DMS 273 (cell line): Measurements from ENCODE around the gene KCTD13.
"Not testable (repeated sequence)": the region's sequence is repeated elsewhere in the genome, so short reads cannot be mapped to it uniquely, and the experiment has no call there.

ENCODE experiments used
- DNase-seq: peaks from one replicate; lab custom pipeline; 2025; ENCODE audit not compliant: unreplicated experiment; lab: John Stamatoyannopoulos, UW

KCTD13 gene

DNA sequence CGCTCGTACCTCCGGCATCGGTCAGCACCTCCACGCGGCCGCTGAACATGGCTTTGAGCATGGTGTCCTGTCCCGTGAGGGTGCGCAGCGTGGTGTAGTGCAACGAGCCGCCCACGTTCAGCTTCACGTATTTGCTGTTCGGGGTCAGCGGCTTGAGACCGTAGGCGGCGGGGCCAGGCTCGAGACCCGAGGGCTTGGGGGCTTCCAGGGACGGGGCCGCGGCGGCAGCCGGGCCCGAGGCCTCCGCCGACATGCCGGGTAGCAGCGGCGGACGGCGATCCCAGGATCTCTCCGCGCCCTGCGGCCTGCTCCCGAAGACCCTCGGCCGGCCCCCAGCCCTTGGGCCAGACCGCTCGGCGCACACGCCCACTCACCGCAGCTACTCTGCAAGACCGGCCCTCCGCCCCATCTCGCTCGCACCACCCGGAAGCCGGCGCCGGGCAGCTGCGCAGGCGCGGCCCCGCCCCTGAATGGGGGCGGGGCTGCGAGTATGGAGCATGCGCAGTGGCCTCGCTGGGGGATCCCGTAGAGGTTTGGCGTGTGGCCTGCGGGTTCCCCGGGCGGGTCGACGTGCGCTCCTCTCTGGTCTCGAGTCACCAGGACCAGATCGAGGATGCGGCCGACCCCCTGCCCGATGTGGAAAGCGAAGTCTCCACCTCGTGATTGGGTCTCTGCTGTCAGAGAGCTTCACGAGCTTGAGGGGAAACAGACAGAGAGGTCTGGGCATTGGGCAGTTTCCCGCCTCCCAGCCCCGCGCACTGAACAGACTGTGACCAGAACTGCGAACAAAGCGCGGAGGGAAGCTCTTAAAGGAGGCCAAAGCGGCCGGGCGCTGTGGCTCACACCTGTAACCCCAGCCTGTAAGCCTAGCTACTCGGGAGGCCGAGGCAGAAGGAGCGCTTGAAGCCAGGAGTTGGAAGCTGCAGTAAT lies at the start of gene KCTD13:
TSS of gene KCTD13 (minus strand) at position 446 of the 930 bp plus-strand sequence. CDS start at position 253, 193 bp downstream.
- DNase-seq, result peak; percentile 93

- no peak for DNase-seq
These were observed 49.1 kb upstream of the KCTD13 start for GRCh38 chr16:29975134-29975538.

- DNase-seq, result peak; percentile 52
These were observed 48.5 kb upstream of the KCTD13 start for GRCh38 chr16:29974291-29975133.

GRCh38 chr16:29973384-29974246 lies 47.6 kb upstream of the KCTD13 start, which contains the start of gene TAOK2:
Gene TAOK2, plus strand, starts transcription at chr16:29973868. Its CDS starts 3,905 bp downstream, at chr16:29977773.
- peak; percentile 99 for DNase-seq

DNA sequence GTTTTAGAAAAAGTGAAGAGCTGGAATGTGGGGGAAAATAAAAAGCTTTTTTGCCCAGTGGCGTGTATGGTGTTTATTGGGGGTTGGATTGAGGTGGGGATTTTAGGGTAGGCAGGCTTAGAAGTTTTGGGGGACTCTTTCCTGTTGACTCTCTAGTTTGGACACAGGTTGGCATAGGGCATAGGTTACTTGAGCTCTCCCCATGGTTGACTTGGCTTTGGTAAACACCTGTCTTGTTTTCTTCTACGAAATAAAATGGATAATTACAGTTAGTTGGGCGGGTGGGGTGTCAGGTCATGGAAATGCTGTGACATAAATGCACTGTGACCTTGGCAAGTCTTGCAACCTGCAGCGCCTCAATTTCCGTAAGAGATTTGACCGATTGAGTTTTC lies 47.0 kb upstream of the KCTD13 start:
- no peak for DNase-seq

- DNase-seq, result no peak
These were observed 46.5 kb upstream of the KCTD13 start for GRCh38 chr16:29972500-29972899.

DNA sequence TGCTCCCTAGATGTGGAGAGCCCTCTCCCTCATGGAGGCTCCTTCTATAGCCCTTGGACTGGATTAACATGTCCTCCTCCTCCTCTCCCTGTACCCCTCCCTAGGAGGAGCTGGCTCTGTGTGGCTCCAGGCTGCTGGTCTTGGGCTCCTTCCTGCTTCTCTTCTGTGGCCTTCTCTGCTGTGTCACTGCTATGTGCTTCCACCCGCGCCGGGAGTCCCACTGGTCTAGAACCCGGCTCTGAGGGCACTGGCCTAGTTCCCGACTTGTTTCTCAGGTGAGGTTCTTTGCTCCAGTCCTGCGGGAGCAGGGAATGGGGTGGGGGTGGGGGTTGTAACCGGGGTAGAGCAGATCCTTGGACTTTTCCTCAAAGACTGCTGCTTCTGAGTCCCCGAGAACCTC lies 45.3 kb upstream of the KCTD13 start:
- no peak for DNase-seq

- DNase-seq, result no peak
These were observed 42.2 kb upstream of the KCTD13 start for GRCh38 chr16:29968205-29968604.

- DNase-seq, result no peak
These were observed 37.2 kb upstream of the KCTD13 start for GRCh38 chr16:29963021-29963743.

- no peak for DNase-seq
These were observed 36.4 kb upstream of the KCTD13 start for GRCh38 chr16:29962344-29962994.

DNA sequence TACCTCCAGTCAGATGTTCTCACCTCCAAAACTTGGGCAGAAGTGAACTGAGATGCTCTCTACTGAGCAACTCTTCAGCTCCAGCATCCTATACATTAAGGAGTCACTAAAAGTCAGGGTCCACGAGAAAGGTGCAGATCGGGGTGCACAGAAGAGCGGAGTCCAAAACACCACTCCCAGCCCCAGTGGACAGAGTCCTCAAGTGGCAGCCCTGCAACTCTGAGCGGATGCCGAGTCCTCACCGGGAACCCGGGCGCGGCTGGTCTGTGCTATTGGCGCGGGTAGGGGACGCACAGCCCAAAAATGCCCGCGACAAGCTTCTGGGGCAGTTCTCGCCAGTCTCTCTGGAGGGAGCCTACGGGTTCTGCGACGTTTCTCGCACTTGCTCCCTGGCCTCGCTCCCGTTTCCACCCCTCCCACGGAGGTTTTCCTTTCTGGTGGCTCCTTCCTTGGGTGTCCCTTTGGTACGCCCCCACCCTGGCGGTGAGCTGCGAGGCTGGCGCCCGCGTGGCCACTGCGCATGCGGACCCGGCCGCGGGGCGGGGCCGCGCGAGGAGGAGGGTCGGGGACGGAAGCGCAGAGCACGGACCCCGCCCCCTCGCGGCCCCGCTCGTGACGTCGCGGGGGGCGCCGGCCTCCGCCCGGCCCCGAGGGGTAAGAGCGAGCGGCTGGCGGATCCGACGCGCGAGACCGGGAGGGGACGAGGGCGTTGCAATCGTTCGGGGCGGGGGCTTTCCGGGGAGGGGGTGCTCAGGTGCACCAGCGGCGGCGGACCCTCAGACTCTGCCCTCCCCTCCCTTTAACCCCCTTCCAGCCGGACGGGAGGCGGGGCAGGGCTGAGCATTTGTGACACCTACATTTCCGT lies 35.7 kb upstream of the KCTD13 start, which contains the start of gene TMEM219:
TSS of gene TMEM219 (plus strand) at position 601 of the 865 bp plus-strand sequence. CDS start 1,065 bp downstream, outside the sequence.
- DNase-seq, result peak; percentile 97

- DNase-seq, result peak; percentile 66
These were observed 35.1 kb upstream of the KCTD13 start for GRCh38 chr16:29961127-29961478.

DNA sequence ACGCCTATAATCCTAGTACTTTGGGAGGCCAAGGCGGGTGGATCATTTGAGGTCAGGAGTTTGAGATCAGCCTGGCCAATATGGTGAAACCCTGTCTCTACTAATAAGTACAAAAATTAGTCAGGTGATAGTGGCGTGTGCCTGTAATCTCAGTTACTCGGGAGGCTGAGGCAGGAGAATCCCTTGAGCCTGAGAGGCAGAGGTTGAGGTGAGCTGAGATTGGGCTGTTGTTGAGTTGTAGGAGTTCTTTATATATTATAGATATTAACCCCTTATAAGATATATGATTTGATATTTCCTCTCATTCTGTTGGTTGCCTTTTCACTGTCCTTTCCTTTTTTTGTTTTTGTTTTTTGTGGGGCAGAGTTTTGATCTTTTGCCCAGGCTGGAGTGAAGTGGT lies 33.8 kb upstream of the KCTD13 start:
- not testable (repeated sequence) for DNase-seq

GRCh38 chr16:29959293-29959692 lies 33.3 kb upstream of the KCTD13 start:
- DNase-seq, result no peak

- no peak for DNase-seq
These were observed 32.7 kb upstream of the KCTD13 start for GRCh38 chr16:29958756-29959155.

- no peak for DNase-seq
These were observed 25.8 kb upstream of the KCTD13 start for GRCh38 chr16:29951625-29952365.

DNA sequence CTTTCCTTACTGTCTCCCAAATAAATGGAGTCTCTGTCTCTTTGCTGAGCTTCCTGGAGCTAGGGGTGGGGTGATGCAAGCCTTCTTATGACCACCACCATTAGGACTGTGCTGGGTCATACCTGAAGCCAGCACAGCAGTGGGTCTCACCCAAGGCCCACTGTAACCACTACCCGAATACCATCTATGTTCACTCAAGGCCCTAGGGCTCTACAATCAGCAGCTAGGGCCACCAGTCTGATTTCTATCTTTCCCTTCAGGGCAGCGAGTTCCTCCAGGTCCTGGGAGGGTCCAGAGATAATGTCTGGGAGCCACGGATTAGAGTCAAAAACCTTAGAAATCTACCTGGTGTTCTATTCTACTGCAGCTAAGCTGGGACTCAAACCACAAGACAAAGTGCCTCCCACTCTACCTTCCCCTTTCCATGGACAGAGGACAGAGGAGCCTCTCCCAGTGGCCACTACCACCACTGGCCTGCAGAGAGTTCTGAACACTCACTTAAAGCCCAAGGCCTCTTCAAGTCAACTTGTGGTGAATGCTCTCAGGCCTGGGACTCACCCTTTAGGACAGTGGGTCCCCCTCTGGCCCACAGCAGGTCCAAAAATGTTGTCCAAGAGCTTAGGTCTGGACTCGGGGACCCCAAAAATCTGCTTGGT lies 24.9 kb upstream of the KCTD13 start:
- no peak for DNase-seq
